T-helper 2 cell treated with Interferon-gamma antibody and Interleukin-4, amounts not matched to agents 5 μg/mL and 100 μg/mL, for 36 hours (primary cell): ENCODE measurements around the gene SYK.

Experiments
- DNase-seq: peaks from one replicate; pipeline ENCODE4 v3.0.0; 2021; ENCODE audit warnings: low spot score
- H3K27ac Mint-ChIP-seq: one replicate; pipeline ENCODE4 v1.8.0; 2021; ENCODE audit warnings: mild to moderate bottlenecking, mixed read lengths
- H3K27me3 Mint-ChIP-seq: one replicate; pipeline ENCODE4 v1.8.0; 2021; ENCODE audit warnings: low read depth, mixed read lengths
- H3K36me3 Mint-ChIP-seq: one replicate; pipeline ENCODE4 v1.8.0; 2021; ENCODE audit warnings: low read depth, mixed read lengths
- H3K4me1 Mint-ChIP-seq: one replicate; pipeline ENCODE4 v1.8.0; 2021; ENCODE audit warnings: low read depth, mixed read lengths
- H3K4me3 Mint-ChIP-seq: one replicate; pipeline ENCODE4 v1.8.0; 2022; ENCODE audit warnings: mild to moderate bottlenecking, moderate library complexity, mixed read lengths
- H3K9me3 Mint-ChIP-seq: one replicate; pipeline ENCODE4 v1.8.0; 2021; ENCODE audit warnings: mixed read lengths

SYK gene

GRCh38 chr9:90857091-90857490, 55.5 kb downstream of the SYK start:
- peaks cover 2% of the 10 kb centered on the region for H3K4me1 Mint-ChIP-seq
- no peak overlapping the region for H3K27ac Mint-ChIP-seq
- peaks cover 25% of the 10 kb centered on the region for H3K27me3 Mint-ChIP-seq
- H3K9me3 Mint-ChIP-seq, result no peaks in the 10 kb centered on the region
- H3K4me3 Mint-ChIP-seq, result no peak overlapping the region
- no peaks in the 10 kb centered on the region for H3K36me3 Mint-ChIP-seq
- DNase-seq, result no peak

GRCh38 chr9:90857855-90858254, 56.2 kb downstream of the SYK start:
- Mint-ChIP-seq H3K4me3 (no peak overlapping the region), H3K4me1 (peaks cover 2% of the 10 kb centered on the region), H3K27ac (no peak overlapping the region), H3K36me3 (no peaks in the 10 kb centered on the region), H3K9me3 (no peaks in the 10 kb centered on the region), H3K27me3 (peaks cover 25% of the 10 kb centered on the region)
- DNase-seq, result no peak

GRCh38 chr9:90858457-90858901, 56.9 kb downstream of the SYK start:
- Mint-ChIP-seq H3K4me1 (peaks cover 2% of the 10 kb centered on the region), H3K36me3 (no peaks in the 10 kb centered on the region)

GRCh38 chr9:90860382-90860781, 58.8 kb downstream of the SYK start:
- Mint-ChIP-seq H3K36me3 (no peaks in the 10 kb centered on the region), H3K4me1 (peaks cover 10% of the 10 kb centered on the region), H3K27ac (no peak overlapping the region)

More at GRCh38 chr9:90858457-90858901, 56.9 kb downstream of the SYK start:
- Mint-ChIP-seq H3K4me3 (no peak overlapping the region), H3K27ac (no peak overlapping the region), H3K27me3 (peaks cover 25% of the 10 kb centered on the region), H3K9me3 (no peaks in the 10 kb centered on the region)
- DNase-seq, result no peak

GRCh38 chr9:90860826-90861225, 59.2 kb downstream of the SYK start:
- H3K9me3 Mint-ChIP-seq, result no peaks in the 10 kb centered on the region
- H3K4me1 Mint-ChIP-seq, result peaks cover 10% of the 10 kb centered on the region
- H3K27ac Mint-ChIP-seq, result no peak overlapping the region
- peaks cover 21% of the 10 kb centered on the region for H3K27me3 Mint-ChIP-seq
- DNase-seq, result no peak
- H3K4me3 Mint-ChIP-seq, result no peak overlapping the region
- H3K36me3 Mint-ChIP-seq, result no peaks in the 10 kb centered on the region

More at GRCh38 chr9:90860382-90860781, 58.8 kb downstream of the SYK start:
- Mint-ChIP-seq H3K4me3 (no peak overlapping the region), H3K9me3 (no peaks in the 10 kb centered on the region), H3K27me3 (peaks cover 24% of the 10 kb centered on the region)
- DNase-seq, result no peak

- H3K27ac Mint-ChIP-seq, result no peak overlapping the region
- no peaks in the 10 kb centered on the region for H3K36me3 Mint-ChIP-seq
- peaks cover 10% of the 10 kb centered on the region for H3K4me1 Mint-ChIP-seq
- H3K9me3 Mint-ChIP-seq, result no peaks in the 10 kb centered on the region
- peaks cover 16% of the 10 kb centered on the region for H3K27me3 Mint-ChIP-seq
- DNase-seq, result no peak
- H3K4me3 Mint-ChIP-seq, result no peak overlapping the region
These were observed 59.8 kb downstream of the SYK start for GRCh38 chr9:90861380-90861779.

GRCh38 chr9:90861826-90862740, 60.5 kb downstream of the SYK start:
- Mint-ChIP-seq H3K36me3 (no peaks in the 10 kb centered on the region), H3K27ac (no peak overlapping the region), H3K4me3 (no peak overlapping the region), H3K27me3 (peaks cover 9% of the 10 kb centered on the region), H3K4me1 (peaks cover 10% of the 10 kb centered on the region), H3K9me3 (no peaks in the 10 kb centered on the region)
- DNase-seq, result no peak

- no peaks in the 10 kb centered on the region for H3K9me3 Mint-ChIP-seq
- H3K4me3 Mint-ChIP-seq, result peak overlapping the region; percentile 2
- H3K27ac Mint-ChIP-seq, result no peak overlapping the region
- H3K36me3 Mint-ChIP-seq, result no peaks in the 10 kb centered on the region
- peaks cover 8% of the 10 kb centered on the region for H3K4me1 Mint-ChIP-seq
- peaks cover 8% of the 10 kb centered on the region for H3K27me3 Mint-ChIP-seq
- DNase-seq, result no peak
These were observed 63.2 kb downstream of the SYK start for GRCh38 chr9:90864779-90865178.

GRCh38 chr9:90867101-90867500, 65.5 kb downstream of the SYK start:
- no peak overlapping the region for H3K4me3 Mint-ChIP-seq
- peaks cover 10% of the 10 kb centered on the region for H3K27me3 Mint-ChIP-seq
- peaks cover 8% of the 10 kb centered on the region for H3K4me1 Mint-ChIP-seq
- no peak overlapping the region for H3K27ac Mint-ChIP-seq
- H3K36me3 Mint-ChIP-seq, result no peaks in the 10 kb centered on the region
- H3K9me3 Mint-ChIP-seq, result no peaks in the 10 kb centered on the region
- DNase-seq, result no peak

- Mint-ChIP-seq H3K36me3 (no peaks in the 10 kb centered on the region), H3K4me3 (no peak overlapping the region), H3K27me3 (peaks cover 10% of the 10 kb centered on the region), H3K27ac (no peak overlapping the region), H3K4me1 (peaks cover 8% of the 10 kb centered on the region), H3K9me3 (no peaks in the 10 kb centered on the region)
- DNase-seq, result no peak
These were observed 66.9 kb downstream of the SYK start for GRCh38 chr9:90868555-90868954.

- peaks cover 10% of the 10 kb centered on the region for H3K27me3 Mint-ChIP-seq
- H3K9me3 Mint-ChIP-seq, result no peaks in the 10 kb centered on the region
- DNase-seq, result no peak
- H3K4me1 Mint-ChIP-seq, result peaks cover 6% of the 10 kb centered on the region
- no peak overlapping the region for H3K4me3 Mint-ChIP-seq
- H3K27ac Mint-ChIP-seq, result no peak overlapping the region
- H3K36me3 Mint-ChIP-seq, result no peaks in the 10 kb centered on the region
These were observed 67.7 kb downstream of the SYK start for GRCh38 chr9:90869361-90869760.

- Mint-ChIP-seq H3K4me3 (no peak overlapping the region), H3K36me3 (no peaks in the 10 kb centered on the region), H3K9me3 (no peaks in the 10 kb centered on the region), H3K27me3 (peaks cover 10% of the 10 kb centered on the region), H3K27ac (no peak overlapping the region), H3K4me1 (no peaks in the 10 kb centered on the region)
- no peak for DNase-seq
These were observed 69.2 kb downstream of the SYK start for GRCh38 chr9:90870621-90871326.

GRCh38 chr9:90871327-90871935, 69.8 kb downstream of the SYK start:
- no peaks in the 10 kb centered on the region for H3K9me3 Mint-ChIP-seq
- no peak overlapping the region for H3K27ac Mint-ChIP-seq
- H3K4me1 Mint-ChIP-seq, result no peaks in the 10 kb centered on the region
- no peak overlapping the region for H3K4me3 Mint-ChIP-seq
- H3K27me3 Mint-ChIP-seq, result peaks cover 10% of the 10 kb centered on the region
- DNase-seq, result no peak
- no peaks in the 10 kb centered on the region for H3K36me3 Mint-ChIP-seq

GRCh38 chr9:90872835-90873294, 71.2 kb downstream of the SYK start:
- Mint-ChIP-seq H3K9me3 (no peaks in the 10 kb centered on the region), H3K4me3 (no peak overlapping the region), H3K27me3 (peaks cover 10% of the 10 kb centered on the region), H3K4me1 (no peaks in the 10 kb centered on the region), H3K36me3 (no peaks in the 10 kb centered on the region), H3K27ac (no peak overlapping the region)
- DNase-seq, result no peak
